NCI-H460 (cell line): ENCODE data around the gene BLTP1. TPM values are rescaled to one million over a fixed set of nuclear protein-coding genes. Genes with fewer than 3 reads are reported as not detected.

ENCODE experiments used
- DNase-seq: peaks from one replicate; pipeline ENCODE4 v3.0.0-alpha.2; 2016; ENCODE audit warnings: low read depth; ENCODE audit errors: extremely low read depth
- total RNA-seq: library from RNA; depleted of rRNA; stranded (reverse); fragments of >200 nt; shearing (Covaris generic); gene quantifications from 2 replicates; pipeline ENCODE4 v1.2.3, GENCODE V29; 2014; rRNA removed

The BLTP1 gene
- total RNA-seq, 1 experiment from 2014 or later: 27.9 TPM

GRCh38 chr4:122163767-122164166 lies 11.6 kb downstream of the BLTP1 start:
- no peak for DNase-seq

- no peak for DNase-seq
These were observed 15.2 kb downstream of the BLTP1 start for GRCh38 chr4:122167369-122167768.

GRCh38 chr4:122170775-122171174 lies 18.6 kb downstream of the BLTP1 start:
- DNase-seq: no peak

- DNase-seq: no peak
These were observed 19.2 kb downstream of the BLTP1 start for GRCh38 chr4:122171323-122171722.

- DNase-seq: no peak
These were observed 20.1 kb downstream of the BLTP1 start for GRCh38 chr4:122172266-122172665.

- no peak for DNase-seq
These were observed 26.8 kb downstream of the BLTP1 start for GRCh38 chr4:122178961-122179360.

GRCh38 chr4:122195718-122196117 lies 43.6 kb downstream of the BLTP1 start:
- DNase-seq: no peak

Other genes with a start within 250 kb of the BLTP1 start
- gene TRPC3, start 200.3 kb upstream of the BLTP1 start, total RNA-seq: 0.02 TPM in 1 of 2 replicates, not detected in the other
- gene ADAD1, start 226.7 kb downstream of the BLTP1 start, total RNA-seq: not detected in 2 replicates